GM23338 (cell line): ENCODE measurements around the gene MEGF11.

Source experiments
- CREB1 ChIP-seq: fragments of 250-450 bp; sonication (Bioruptor Pico); IDR thresholded peaks from 2 replicates; pipeline ENCODE4 v1.5.0; 2020; ENCODE audit warnings: low read depth, mild to moderate bottlenecking, moderate library complexity
- EZH2 ChIP-seq: fragments of 200-600 bp; sonication (generic); IDR thresholded peaks from one replicate; pipeline ENCODE4 v1.8.0; 2017; ENCODE audit warnings: antibody characterized with exemption, mild to moderate bottlenecking, low read depth; ENCODE audit not compliant: unreplicated experiment
- EZH2phosphoT487 ChIP-seq: fragments of 200-600 bp; sonication (generic); IDR thresholded peaks from one replicate; pipeline ENCODE4 v1.8.1; 2018; ENCODE audit warnings: antibody characterized with exemption; ENCODE audit not compliant: unreplicated experiment
- JUNB ChIP-seq: IDR thresholded peaks from one replicate; pipeline ENCODE4 v1.6.1; 2016; ENCODE audit warnings: antibody characterized with exemption; ENCODE audit not compliant: unreplicated experiment
- POLR2AphosphoS5 ChIP-seq: IDR thresholded peaks from 2 replicates; pipeline ENCODE4 v1.6.1; 2016; ENCODE audit warnings: antibody characterized with exemption, low read depth
- TF ChIP-seq, protein P1 (sequence below): IDR thresholded peaks from one replicate; pipeline ENCODE4 v1.6.1; 2018; ENCODE audit warnings: antibody characterized with exemption; ENCODE audit not compliant: unreplicated experiment
- TF ChIP-seq, protein P2 (sequence below), 2 experiments: fragments of 200-600 bp in 1 of 2; sonication (generic) in 1 of 2; conservative IDR thresholded peaks; 2 replicates each; pipeline versions ENCODE4 v1.5.1 to v1.6.1; 2016 to 2017; ENCODE audit warnings: antibody characterized with exemption in 2 of 2, low read depth in 2 of 2, mild to moderate bottlenecking in 2 of 2, moderate library complexity in 1 of 2
- TF ChIP-seq, protein P3 (sequence below): fragments of 250-450 bp; sonication (Bioruptor Pico); IDR thresholded peaks from 2 replicates; pipeline ENCODE4 v1.5.0; 2020; ENCODE audit warnings: mild to moderate bottlenecking, moderate library complexity

DNA sequence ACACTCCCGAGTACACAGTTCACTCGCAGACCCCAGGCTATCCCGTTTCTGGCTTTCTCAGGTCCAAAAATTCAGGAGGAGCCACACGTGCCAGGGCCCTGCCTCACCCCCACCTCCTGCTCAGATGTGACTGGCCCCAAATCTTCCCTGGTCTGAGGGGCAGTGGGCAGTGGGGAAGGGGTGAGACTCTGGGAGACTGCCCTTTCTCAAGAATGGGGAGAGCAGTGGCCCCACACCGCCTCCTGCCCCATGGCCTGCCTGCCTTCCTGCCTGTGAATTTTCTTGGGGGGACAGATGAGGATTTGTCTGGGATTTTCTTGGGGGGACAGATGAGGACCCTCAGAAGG lies 174.6 kb downstream of the MEGF11 start:
- TF ChIP-seq, protein P1, sequence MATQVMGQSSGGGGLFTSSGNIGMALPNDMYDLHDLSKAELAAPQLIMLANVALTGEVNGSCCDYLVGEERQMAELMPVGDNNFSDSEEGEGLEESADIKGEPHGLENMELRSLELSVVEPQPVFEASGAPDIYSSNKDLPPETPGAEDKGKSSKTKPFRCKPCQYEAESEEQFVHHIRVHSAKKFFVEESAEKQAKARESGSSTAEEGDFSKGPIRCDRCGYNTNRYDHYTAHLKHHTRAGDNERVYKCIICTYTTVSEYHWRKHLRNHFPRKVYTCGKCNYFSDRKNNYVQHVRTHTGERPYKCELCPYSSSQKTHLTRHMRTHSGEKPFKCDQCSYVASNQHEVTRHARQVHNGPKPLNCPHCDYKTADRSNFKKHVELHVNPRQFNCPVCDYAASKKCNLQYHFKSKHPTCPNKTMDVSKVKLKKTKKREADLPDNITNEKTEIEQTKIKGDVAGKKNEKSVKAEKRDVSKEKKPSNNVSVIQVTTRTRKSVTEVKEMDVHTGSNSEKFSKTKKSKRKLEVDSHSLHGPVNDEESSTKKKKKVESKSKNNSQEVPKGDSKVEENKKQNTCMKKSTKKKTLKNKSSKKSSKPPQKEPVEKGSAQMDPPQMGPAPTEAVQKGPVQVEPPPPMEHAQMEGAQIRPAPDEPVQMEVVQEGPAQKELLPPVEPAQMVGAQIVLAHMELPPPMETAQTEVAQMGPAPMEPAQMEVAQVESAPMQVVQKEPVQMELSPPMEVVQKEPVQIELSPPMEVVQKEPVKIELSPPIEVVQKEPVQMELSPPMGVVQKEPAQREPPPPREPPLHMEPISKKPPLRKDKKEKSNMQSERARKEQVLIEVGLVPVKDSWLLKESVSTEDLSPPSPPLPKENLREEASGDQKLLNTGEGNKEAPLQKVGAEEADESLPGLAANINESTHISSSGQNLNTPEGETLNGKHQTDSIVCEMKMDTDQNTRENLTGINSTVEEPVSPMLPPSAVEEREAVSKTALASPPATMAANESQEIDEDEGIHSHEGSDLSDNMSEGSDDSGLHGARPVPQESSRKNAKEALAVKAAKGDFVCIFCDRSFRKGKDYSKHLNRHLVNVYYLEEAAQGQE: no peak
- no peak for TF ChIP-seq EZH2phosphoT487
- no peak for TF ChIP-seq EZH2
- TF ChIP-seq, protein P2, sequence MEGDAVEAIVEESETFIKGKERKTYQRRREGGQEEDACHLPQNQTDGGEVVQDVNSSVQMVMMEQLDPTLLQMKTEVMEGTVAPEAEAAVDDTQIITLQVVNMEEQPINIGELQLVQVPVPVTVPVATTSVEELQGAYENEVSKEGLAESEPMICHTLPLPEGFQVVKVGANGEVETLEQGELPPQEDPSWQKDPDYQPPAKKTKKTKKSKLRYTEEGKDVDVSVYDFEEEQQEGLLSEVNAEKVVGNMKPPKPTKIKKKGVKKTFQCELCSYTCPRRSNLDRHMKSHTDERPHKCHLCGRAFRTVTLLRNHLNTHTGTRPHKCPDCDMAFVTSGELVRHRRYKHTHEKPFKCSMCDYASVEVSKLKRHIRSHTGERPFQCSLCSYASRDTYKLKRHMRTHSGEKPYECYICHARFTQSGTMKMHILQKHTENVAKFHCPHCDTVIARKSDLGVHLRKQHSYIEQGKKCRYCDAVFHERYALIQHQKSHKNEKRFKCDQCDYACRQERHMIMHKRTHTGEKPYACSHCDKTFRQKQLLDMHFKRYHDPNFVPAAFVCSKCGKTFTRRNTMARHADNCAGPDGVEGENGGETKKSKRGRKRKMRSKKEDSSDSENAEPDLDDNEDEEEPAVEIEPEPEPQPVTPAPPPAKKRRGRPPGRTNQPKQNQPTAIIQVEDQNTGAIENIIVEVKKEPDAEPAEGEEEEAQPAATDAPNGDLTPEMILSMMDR (conservative IDR thresholded peaks at IDR 0.05; ENCODE audit: low read depth in 2 of 2): no peak
- TF ChIP-seq, protein P3, sequence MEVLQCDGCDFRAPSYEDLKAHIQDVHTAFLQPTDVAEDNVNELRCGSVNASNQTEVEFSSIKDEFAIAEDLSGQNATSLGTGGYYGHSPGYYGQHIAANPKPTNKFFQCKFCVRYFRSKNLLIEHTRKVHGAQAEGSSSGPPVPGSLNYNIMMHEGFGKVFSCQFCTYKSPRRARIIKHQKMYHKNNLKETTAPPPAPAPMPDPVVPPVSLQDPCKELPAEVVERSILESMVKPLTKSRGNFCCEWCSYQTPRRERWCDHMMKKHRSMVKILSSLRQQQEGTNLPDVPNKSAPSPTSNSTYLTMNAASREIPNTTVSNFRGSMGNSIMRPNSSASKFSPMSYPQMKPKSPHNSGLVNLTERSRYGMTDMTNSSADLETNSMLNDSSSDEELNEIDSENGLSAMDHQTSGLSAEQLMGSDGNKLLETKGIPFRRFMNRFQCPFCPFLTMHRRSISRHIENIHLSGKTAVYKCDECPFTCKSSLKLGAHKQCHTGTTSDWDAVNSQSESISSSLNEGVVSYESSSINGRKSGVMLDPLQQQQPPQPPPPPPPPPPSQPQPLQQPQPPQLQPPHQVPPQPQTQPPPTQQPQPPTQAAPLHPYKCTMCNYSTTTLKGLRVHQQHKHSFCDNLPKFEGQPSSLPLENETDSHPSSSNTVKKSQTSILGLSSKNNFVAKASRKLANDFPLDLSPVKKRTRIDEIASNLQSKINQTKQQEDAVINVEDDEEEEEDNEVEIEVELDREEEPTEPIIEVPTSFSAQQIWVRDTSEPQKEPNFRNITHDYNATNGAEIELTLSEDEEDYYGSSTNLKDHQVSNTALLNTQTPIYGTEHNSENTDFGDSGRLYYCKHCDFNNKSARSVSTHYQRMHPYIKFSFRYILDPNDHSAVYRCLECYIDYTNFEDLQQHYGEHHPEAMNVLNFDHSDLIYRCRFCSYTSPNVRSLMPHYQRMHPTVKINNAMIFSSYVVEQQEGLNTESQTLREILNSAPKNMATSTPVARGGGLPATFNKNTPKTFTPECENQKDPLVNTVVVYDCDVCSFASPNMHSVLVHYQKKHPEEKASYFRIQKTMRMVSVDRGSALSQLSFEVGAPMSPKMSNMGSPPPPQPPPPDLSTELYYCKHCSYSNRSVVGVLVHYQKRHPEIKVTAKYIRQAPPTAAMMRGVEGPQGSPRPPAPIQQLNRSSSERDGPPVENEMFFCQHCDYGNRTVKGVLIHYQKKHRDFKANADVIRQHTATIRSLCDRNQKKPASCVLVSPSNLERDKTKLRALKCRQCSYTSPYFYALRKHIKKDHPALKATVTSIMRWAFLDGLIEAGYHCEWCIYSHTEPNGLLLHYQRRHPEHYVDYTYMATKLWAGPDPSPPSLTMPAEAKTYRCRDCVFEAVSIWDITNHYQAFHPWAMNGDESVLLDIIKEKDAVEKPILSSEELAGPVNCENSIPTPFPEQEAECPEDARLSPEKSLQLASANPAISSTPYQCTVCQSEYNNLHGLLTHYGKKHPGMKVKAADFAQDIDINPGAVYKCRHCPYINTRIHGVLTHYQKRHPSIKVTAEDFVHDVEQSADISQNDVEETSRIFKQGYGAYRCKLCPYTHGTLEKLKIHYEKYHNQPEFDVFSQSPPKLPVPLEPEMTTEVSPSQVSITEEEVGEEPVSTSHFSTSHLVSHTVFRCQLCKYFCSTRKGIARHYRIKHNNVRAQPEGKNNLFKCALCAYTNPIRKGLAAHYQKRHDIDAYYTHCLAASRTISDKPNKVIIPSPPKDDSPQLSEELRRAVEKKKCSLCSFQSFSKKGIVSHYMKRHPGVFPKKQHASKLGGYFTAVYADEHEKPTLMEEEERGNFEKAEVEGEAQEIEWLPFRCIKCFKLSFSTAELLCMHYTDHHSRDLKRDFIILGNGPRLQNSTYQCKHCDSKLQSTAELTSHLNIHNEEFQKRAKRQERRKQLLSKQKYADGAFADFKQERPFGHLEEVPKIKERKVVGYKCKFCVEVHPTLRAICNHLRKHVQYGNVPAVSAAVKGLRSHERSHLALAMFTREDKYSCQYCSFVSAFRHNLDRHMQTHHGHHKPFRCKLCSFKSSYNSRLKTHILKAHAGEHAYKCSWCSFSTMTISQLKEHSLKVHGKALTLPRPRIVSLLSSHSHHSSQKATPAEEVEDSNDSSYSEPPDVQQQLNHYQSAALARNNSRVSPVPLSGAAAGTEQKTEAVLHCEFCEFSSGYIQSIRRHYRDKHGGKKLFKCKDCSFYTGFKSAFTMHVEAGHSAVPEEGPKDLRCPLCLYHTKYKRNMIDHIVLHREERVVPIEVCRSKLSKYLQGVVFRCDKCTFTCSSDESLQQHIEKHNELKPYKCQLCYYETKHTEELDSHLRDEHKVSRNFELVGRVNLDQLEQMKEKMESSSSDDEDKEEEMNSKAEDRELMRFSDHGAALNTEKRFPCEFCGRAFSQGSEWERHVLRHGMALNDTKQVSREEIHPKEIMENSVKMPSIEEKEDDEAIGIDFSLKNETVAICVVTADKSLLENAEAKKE (CRISPR knock-in tag): no peak
- TF ChIP-seq POLR2AphosphoS5: no peak
- no peak for TF ChIP-seq JUNB
- TF ChIP-seq CREB1 (CRISPR knock-in tag): no peak
